ENCODE results near the gene CDK12.

GRCh38 chr17:39513915-39514314, 52.6 kb downstream of the CDK12 start:
- TF ChIP-seq, protein P1, sequence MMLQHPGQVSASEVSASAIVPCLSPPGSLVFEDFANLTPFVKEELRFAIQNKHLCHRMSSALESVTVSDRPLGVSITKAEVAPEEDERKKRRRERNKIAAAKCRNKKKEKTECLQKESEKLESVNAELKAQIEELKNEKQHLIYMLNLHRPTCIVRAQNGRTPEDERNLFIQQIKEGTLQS (IDR thresholded peaks at IDR 0.05), result no peak
- no peak for TF ChIP-seq POLR2AphosphoS5 (IDR thresholded peaks at IDR 0.05; ENCODE audit: low read depth, low read length)
- TF ChIP-seq EZH2 (IDR thresholded peaks at IDR 0.05), result no peak
- TF ChIP-seq CTCF (IDR thresholded peaks at IDR 0.05 in 2 of 3, conservative IDR thresholded peaks at IDR 0.05 in 1 of 3; ENCODE audit: borderline replicate concordance in 1 of 3, insufficient read depth in 1 of 3, low read depth in 2 of 3, low read length in 2 of 3), result no peak
- no peak for TF ChIP-seq ELF1 (IDR thresholded peaks at IDR 0.05; ENCODE audit: borderline replicate concordance, low read depth)
- no peak for TF ChIP-seq JUND (IDR thresholded peaks at IDR 0.05)
- TF ChIP-seq, protein P2, sequence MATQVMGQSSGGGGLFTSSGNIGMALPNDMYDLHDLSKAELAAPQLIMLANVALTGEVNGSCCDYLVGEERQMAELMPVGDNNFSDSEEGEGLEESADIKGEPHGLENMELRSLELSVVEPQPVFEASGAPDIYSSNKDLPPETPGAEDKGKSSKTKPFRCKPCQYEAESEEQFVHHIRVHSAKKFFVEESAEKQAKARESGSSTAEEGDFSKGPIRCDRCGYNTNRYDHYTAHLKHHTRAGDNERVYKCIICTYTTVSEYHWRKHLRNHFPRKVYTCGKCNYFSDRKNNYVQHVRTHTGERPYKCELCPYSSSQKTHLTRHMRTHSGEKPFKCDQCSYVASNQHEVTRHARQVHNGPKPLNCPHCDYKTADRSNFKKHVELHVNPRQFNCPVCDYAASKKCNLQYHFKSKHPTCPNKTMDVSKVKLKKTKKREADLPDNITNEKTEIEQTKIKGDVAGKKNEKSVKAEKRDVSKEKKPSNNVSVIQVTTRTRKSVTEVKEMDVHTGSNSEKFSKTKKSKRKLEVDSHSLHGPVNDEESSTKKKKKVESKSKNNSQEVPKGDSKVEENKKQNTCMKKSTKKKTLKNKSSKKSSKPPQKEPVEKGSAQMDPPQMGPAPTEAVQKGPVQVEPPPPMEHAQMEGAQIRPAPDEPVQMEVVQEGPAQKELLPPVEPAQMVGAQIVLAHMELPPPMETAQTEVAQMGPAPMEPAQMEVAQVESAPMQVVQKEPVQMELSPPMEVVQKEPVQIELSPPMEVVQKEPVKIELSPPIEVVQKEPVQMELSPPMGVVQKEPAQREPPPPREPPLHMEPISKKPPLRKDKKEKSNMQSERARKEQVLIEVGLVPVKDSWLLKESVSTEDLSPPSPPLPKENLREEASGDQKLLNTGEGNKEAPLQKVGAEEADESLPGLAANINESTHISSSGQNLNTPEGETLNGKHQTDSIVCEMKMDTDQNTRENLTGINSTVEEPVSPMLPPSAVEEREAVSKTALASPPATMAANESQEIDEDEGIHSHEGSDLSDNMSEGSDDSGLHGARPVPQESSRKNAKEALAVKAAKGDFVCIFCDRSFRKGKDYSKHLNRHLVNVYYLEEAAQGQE (IDR thresholded peaks at IDR 0.05; ENCODE audit: low read depth), result no peak
- no peak for TF ChIP-seq ZBTB33 (IDR thresholded peaks at IDR 0.05; ENCODE audit: extremely low read depth, insufficient replicate concordance, low read length)
- no peak for TF ChIP-seq MAX (IDR thresholded peaks at IDR 0.05)
- TF ChIP-seq POLR2A (IDR thresholded peaks at IDR 0.05; ENCODE audit: borderline replicate concordance, extremely low read depth, insufficient read depth, insufficient read length), result no peak
- no peak for TF ChIP-seq EZH2phosphoT487 (IDR thresholded peaks at IDR 0.05; ENCODE audit: borderline replicate concordance)
- TF ChIP-seq RAD21 (IDR thresholded peaks at IDR 0.05; ENCODE audit: low read depth), result no peak
- no peak for TF ChIP-seq FOSL1 (IDR thresholded peaks at IDR 0.05; ENCODE audit: low read depth)
